NCI-H2107 (cell line): Measurements from ENCODE around the gene BET1.
A peak's percentile ranks its signal among the peaks of the same experiment; 100 is the strongest.
"Not testable (repeated sequence)": the region's sequence is repeated elsewhere in the genome, so short reads cannot be mapped to it uniquely, and the experiment has no call there.

Source experiments
- DNase-seq: peaks from one replicate; lab custom pipeline; 2025; lab: John Stamatoyannopoulos, UW

Gene BET1, protein sequence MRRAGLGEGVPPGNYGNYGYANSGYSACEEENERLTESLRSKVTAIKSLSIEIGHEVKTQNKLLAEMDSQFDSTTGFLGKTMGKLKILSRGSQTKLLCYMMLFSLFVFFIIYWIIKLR

GRCh38 chr7:94004024-94004951 lies at the start of gene BET1:
BET1 (minus strand) TSS chr7:94004355; CDS start chr7:94004216, 139 bp downstream.
- DNase-seq: peak; percentile 90

DNA sequence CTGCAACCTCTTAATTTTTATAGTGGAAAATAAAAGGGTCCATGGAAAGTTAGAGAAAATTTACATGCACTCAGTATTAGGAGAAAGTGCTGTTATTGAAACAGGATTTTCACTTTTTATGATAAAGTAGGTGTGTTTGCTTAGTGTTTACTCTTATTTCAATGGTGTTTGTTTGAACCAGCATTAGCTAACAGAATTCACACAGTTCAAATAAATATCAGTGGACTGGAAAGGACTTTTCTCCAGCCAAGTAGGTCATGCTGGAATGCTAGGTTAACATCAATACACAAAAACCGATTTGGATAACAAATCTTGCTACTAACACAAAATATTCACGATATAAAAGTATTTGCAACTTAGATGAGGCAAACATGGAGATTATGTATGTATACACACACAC lies 49.4 kb upstream of the BET1 start:
- DNase-seq: no peak

GRCh38 chr7:94052398-94053180 lies 48.4 kb upstream of the BET1 start:
- DNase-seq: no peak

GRCh38 chr7:94050046-94050445 lies 45.9 kb upstream of the BET1 start:
- no peak for DNase-seq

DNA sequence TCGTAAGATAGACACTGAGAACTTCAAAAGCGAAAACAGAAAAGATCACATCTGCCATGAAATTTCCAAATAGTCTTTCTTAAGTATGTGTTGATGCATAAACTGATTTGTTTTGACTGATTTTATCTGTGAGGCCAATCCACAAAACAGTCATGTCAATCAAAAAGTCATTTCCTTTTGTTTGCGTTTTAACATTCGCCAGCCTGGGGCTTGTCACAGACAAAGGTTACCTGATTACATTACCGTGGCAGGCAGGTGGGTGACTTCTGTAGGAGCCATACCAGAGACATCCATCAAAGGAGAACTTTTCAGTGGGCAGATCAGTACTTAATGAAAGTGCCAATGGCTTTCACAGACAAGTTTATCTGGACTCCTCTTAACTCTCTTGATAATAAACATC lies 45.5 kb upstream of the BET1 start:
- no peak for DNase-seq

GRCh38 chr7:94048755-94049154 lies 44.6 kb upstream of the BET1 start:
- no peak for DNase-seq

GRCh38 chr7:94047956-94048355 lies 43.8 kb upstream of the BET1 start:
- no peak for DNase-seq

DNA sequence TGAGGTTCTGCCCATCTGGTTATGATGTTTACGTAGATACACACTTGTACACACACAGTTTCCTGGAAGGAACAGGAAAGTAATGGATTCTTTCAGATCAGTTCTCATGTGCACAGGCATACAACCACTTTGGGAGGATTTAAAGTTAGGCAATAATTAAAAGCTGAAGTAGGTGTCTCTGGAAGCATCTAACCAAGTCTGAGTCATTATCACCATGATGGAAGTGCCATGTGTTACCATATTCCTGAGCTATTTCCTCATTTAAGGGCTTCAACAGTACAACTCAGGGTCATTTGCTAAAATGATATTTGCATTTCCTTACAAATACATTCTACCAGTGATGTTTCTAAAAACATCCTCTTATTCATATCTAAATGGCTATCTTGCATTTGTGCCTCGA lies 41.4 kb upstream of the BET1 start:
- no peak for DNase-seq

- no peak for DNase-seq
Measured at GRCh38 chr7:94044806-94045205, 40.7 kb upstream of the BET1 start.

GRCh38 chr7:94043299-94043698 lies 39.1 kb upstream of the BET1 start:
- DNase-seq: no peak

GRCh38 chr7:94042381-94042780 lies 38.2 kb upstream of the BET1 start:
- no peak for DNase-seq

- no peak for DNase-seq
Measured at GRCh38 chr7:94041529-94041928, 37.4 kb upstream of the BET1 start.

DNA sequence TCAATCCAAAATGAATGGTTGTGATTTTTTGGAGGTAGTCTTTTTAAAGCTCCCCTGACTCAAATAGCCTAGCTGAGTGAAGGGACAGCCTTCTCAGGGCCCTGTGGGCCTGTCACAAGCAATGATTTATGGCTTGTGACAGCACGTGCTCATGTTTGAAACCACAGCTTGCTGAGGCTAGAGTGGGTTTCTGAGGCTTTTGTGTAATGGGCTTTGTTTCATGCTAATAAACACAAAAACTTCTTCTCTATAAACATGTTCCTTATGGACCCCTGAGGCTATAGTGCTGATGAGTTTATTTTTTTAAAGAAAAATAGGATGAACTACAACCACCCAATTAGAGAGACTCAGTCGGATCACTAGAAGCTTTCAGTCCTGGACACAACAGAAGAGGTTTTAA lies 36.1 kb upstream of the BET1 start:
- DNase-seq: no peak

- DNase-seq: no peak
Measured at GRCh38 chr7:94039368-94040035, 35.3 kb upstream of the BET1 start.

- DNase-seq: no peak
Measured at GRCh38 chr7:94031865-94032264, 27.7 kb upstream of the BET1 start.

DNA sequence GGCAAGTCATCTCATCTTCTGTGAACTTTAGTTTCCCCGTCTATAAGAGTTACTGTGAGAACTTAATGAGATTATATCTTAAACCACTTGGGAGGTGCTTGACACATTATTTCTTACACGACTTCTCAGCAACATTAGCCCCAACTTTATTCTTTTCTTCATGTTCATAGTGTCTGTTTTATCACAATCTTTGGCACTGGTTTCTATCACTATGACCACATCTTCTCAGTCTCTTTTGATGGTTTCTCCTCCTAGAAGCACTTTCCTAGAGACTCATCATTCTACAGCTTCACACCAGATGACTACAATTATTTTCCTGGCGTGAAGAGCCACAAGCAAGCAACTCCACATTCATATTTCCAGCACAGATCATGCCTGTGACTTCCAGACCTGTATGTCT lies 26.5 kb upstream of the BET1 start:
- DNase-seq: no peak

- DNase-seq: no peak
Measured at GRCh38 chr7:94029976-94030375, 25.8 kb upstream of the BET1 start.

- no peak for DNase-seq
Measured at GRCh38 chr7:94028768-94029167, 24.6 kb upstream of the BET1 start.

GRCh38 chr7:94026619-94027018 lies 22.5 kb upstream of the BET1 start:
- DNase-seq: not testable (repeated sequence)

DNA sequence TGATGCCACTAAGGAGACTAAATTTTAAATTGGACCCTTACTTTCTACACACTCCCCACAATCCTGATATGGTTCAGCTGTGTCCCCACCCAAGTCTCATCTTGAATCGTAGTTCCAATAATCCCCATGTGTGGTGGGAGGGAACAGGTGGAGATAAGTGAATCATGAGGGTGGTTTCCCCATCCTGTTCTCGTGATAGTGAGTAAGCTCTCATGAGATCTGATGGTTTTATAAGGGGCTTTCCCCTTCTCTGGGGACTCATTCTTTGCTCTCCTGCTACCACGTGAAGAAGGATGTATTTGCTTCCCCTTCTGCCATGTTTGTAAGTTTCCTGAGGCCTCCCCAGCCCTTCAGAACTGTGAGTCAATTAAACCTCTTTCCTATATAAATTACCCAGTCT lies 18.4 kb upstream of the BET1 start:
- DNase-seq: no peak

GRCh38 chr7:94016786-94017185 lies 12.6 kb upstream of the BET1 start:
- DNase-seq: no peak

DNA sequence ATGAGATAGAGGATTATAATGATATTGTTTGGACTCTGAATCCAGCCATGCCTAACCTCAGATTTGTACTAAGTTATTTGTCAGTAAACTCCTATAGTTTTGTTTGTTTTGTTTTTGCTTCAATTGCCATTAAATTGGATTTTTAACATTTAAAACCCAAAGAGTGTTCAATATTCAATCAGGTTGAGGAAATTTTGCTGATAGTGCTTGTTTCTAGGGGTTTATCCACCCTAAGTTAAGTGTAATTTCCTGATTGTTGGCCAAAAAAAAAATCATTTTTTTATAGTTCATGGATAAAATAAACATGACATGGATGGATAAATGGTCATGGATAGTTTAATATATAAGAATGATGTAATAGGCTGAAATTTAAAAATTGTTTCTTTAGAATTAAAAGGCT lies 11.4 kb upstream of the BET1 start:
- no peak for DNase-seq
